Hematopoietic multipotent progenitor cell treated with erythropoietin and hydrocortisone succinate and interleukin-3 and kit ligand, for 17 days (in vitro differentiated cells): ENCODE data around the gene CSE1L.
A peak's percentile ranks its signal among the peaks of the same experiment; 100 is the strongest.
"Not testable (repeated sequence)": the region's sequence is repeated elsewhere in the genome, so short reads cannot be mapped to it uniquely, and the experiment has no call there.

Source experiments
- DNase-seq: peaks from one replicate; pipeline ENCODE4 v3.0.0-alpha.2; 2015; ENCODE audit warnings: low spot score

CSE1L gene

DNA sequence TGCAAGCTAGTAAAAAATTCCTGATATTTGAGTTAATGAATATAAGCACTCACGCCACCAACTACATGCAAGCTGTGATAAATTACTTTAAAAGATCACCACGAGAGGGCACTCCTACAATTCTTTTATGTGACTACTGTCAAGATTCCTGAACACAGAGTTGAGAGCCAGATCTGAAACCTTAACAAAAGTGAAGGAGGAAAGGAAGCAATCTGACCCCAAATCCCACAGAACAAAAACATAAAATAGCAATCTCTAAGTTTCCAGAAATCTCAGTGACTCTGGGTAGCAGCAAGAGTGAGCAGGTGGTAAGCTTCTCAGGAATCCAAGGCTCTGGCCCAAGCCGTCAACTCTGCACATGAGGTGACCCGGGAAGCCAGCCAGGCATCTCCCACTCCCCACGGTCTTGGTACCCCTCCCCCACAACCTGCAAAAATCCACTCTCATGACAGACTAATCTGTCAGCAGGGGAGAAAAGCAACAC, 86.9 kb downstream of the CSE1L start:
- peak; percentile 79 for DNase-seq

DNA sequence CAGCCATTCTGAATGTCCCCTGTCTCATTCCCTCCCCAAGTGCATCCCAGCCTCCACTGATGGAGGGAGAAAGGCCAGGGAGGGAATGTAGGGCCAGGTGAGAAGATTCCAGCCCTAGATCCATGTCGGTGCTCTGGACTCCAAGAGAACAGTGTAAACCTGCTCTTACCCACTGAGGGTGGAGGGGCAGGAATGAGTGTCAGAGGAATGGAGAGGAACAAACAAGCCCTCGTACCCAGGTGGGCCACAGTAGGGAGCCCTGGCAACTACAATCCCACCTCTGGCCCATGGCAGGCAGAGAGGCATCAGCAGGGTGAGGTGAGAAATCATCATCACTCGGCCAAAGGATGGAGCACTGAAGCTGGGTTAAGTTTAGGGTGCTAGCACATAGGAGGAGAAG, 87.5 kb downstream of the CSE1L start:
- DNase-seq = no peak

DNA sequence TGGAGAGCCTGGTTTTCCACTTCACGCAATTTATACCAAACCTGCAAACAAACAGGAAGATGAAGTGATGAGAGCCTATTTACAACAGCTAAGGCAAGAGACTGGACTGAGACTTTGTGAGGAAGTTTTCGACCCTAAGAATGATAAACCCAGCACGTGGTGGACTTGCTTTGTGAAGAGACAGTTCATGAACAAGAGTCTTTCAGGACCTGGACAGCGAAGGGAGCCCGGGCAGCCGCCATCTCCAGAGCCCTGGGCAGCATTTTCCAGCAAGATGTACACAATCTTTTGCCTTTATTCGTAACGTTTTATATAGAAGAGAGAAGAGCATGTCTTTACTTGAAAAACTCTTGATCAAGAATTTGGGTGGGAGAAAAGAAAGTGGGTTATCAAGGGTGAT, 88.7 kb downstream of the CSE1L start:
- DNase-seq = not testable (repeated sequence)

DNA sequence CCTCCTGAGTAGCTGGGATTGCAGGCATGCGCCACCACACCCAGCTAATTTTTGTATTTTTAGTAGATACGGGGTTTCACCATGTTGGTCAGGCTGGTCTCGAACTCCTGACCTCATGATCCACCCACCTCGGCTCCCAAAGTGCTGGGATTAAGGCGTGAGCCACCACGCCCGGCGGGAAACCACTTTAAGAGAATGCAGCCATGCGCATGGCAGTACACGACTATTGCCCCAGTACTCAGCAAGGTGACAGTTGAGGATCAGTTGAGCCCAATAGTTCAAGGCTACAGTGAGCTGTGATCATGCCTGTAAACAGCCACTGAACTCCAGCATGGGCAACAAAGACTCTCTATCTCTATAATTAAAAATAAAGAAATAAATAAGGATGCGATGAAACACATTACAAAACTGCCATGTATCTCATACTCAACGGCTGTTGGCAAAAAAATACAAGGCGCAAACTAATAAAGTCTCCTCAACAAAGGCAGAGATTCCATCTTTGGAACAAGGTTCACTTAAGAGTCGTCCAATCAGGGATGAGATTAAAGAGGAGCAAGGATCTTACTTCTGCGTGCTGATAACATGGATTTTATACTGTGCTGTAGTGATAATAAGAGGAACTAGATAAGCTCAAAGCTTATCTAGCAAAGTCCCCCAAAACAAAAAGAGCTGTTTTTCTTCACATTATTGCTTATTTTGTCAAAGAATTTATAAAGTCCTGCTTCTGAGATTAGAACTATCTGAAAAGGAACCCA, 90.9 kb downstream of the CSE1L start:
- DNase-seq = no peak

GRCh38 chr20:49138431-49138830, 92.3 kb downstream of the CSE1L start:
- DNase-seq = no peak

- DNase-seq = no peak
These were observed 94.3 kb downstream of the CSE1L start for GRCh38 chr20:49140411-49140810.

GRCh38 chr20:49140834-49141233, 94.7 kb downstream of the CSE1L start:
- no peak for DNase-seq
